ACC112 (cell line): Measurements from ENCODE around the gene OXT.
"Not testable (repeated sequence)": the region's sequence is repeated elsewhere in the genome, so short reads cannot be mapped to it uniquely, and the experiment has no call there.

ENCODE experiments used
- H2AFZ ChIP-seq: fragments of 200-600 bp; sonication (generic); one replicate; pipeline ENCODE4 v1.6.0; 2017; ENCODE audit warnings: antibody characterized with exemption, low read length; ENCODE audit not compliant: unreplicated experiment
- H3K27ac ChIP-seq: fragments of 200-600 bp; sonication (generic); 2 replicates; pipeline ENCODE4 v1.5.1; 2014; ENCODE audit warnings: low read depth, mild to moderate bottlenecking, antibody characterized with exemption, low read length, moderate library complexity
- H3K27me3 ChIP-seq: fragments of 200-600 bp; sonication (generic); 2 replicates; pipeline ENCODE4 v1.6.1; 2014; ENCODE audit warnings: mild to moderate bottlenecking, antibody characterized with exemption, low read length, moderate library complexity, mixed read lengths; ENCODE audit not compliant: insufficient read depth
- H3K36me3 ChIP-seq: fragments of 200-600 bp; sonication (generic); 2 replicates; pipeline ENCODE4 v1.6.1; 2016; ENCODE audit warnings: mild to moderate bottlenecking, antibody characterized with exemption, low read length, moderate library complexity, mixed read lengths; ENCODE audit not compliant: insufficient read depth
- H3K4me1 ChIP-seq: fragments of 200-600 bp; sonication (generic); one replicate; pipeline ENCODE4 v1.6.1; 2016; ENCODE audit warnings: low read length, mixed read lengths; ENCODE audit not compliant: insufficient read depth, unreplicated experiment, control insufficient read depth
- H3K4me3 ChIP-seq: fragments of 200-600 bp; sonication (generic); 2 replicates; pipeline ENCODE4 v1.5.1; 2014; ENCODE audit warnings: mild to moderate bottlenecking, low read depth, low read length
- H3K79me2 ChIP-seq: fragments of 200-600 bp; sonication (generic); one replicate; pipeline ENCODE4 v1.6.0; 2016; ENCODE audit warnings: low read length; ENCODE audit not compliant: control insufficient read depth, unreplicated experiment, insufficient read depth

The OXT gene

DNA sequence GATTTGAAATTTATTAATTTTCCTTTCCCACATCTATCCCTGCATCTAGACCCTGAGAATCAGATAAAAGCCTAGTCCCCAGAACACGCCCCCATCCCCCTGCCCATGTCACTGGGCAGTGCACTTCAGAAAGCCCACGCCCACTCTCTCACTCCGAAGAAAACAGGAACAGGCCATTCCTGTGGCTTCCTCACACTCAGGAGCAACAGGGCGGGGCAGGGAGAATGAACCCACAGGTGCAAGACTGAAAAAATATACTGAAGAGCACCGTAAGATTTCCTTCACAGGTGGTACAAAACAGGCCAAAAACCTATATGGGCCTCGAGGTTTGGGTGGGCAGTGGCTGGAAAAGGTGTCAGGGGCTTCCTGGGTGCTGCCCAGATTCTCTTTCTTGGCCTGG lies 3.4 kb downstream of the OXT start:
- Histone ChIP-seq H3K4me1 (no peaks in the 10 kb centered on the region), H3K27ac (no peak overlapping the region), H3K79me2 (no peaks in the 10 kb centered on the region), H3K27me3 (peaks cover 42% of the 10 kb centered on the region), H2AFZ (no peak overlapping the region), H3K36me3 (no peaks in the 10 kb centered on the region), H3K4me3 (no peak overlapping the region)

DNA sequence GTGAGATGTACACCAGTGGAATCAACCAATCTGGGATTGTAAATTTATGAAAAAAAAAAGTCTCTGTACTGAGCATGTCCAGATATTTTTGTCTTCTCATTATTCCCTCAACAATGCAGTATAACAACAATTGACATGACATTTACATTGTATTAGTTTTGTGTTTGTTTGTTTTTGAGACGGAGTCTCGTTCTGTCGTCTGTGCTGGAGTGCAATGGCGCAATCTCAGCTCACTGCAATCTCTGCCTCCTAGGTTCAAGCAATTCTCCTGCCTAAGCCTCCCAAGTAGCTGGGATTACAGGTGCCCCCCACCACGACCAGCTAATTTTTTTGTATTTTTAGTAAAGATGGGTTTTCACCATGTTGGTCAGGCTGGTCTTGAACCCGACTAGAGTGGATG lies 3.9 kb downstream of the OXT start:
- H3K4me1 ChIP-seq, H3K4me3 ChIP-seq: not testable (repeated sequence)

GRCh38 chr20:3077618-3078134 lies 6.3 kb downstream of the OXT start:
- Histone ChIP-seq H3K4me3 (no peak overlapping the region), H3K36me3 (no peaks in the 10 kb centered on the region), H3K79me2 (no peaks in the 10 kb centered on the region), H2AFZ (no peak overlapping the region), H3K27me3 (peaks cover 31% of the 10 kb centered on the region), H3K27ac (no peak overlapping the region), H3K4me1 (peaks cover 13% of the 10 kb centered on the region)

More for the DNA sequence above, 3.9 kb downstream of the OXT start:
- H3K27me3 ChIP-seq: peaks cover 42% of the 10 kb centered on the region
- not testable (repeated sequence) for H3K79me2 ChIP-seq, H3K27ac ChIP-seq, H2AFZ ChIP-seq, H3K36me3 ChIP-seq

GRCh38 chr20:3080939-3081388 lies 9.5 kb downstream of the OXT start:
- Histone ChIP-seq H3K79me2 (no peaks in the 10 kb centered on the region), H3K27ac (no peak overlapping the region), H3K27me3 (peaks cover 45% of the 10 kb centered on the region), H3K36me3 (no peaks in the 10 kb centered on the region), H3K4me1 (peaks cover 13% of the 10 kb centered on the region), H2AFZ (no peak overlapping the region), H3K4me3 (no peak overlapping the region)

DNA sequence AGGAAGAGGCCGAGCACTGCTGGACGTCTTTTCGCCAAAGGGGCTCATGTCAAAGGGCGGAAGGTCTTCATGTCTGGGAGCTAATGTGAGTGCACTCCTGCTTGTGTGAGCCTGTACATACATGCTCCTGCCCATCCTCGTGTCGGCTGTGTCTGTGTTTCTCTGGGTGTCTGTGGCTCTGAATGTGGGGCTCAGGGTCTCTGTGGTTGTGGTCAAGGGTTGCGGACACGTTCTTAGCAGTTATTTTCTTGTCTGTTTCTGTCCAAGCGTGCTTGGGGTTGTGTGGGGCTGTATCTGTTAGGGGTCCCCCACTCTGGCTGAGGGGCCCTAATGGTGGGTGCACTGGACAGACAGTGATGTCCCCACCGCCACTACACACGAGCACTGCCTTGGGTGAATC lies 10.2 kb downstream of the OXT start:
- H3K4me3 ChIP-seq: no peak overlapping the region
- no peak overlapping the region for H3K27ac ChIP-seq
- H3K36me3 ChIP-seq: no peaks in the 10 kb centered on the region
- H3K27me3 ChIP-seq: peaks cover 45% of the 10 kb centered on the region
- peaks cover 13% of the 10 kb centered on the region for H3K4me1 ChIP-seq
- H3K79me2 ChIP-seq: no peaks in the 10 kb centered on the region
- no peak overlapping the region for H2AFZ ChIP-seq

DNA sequence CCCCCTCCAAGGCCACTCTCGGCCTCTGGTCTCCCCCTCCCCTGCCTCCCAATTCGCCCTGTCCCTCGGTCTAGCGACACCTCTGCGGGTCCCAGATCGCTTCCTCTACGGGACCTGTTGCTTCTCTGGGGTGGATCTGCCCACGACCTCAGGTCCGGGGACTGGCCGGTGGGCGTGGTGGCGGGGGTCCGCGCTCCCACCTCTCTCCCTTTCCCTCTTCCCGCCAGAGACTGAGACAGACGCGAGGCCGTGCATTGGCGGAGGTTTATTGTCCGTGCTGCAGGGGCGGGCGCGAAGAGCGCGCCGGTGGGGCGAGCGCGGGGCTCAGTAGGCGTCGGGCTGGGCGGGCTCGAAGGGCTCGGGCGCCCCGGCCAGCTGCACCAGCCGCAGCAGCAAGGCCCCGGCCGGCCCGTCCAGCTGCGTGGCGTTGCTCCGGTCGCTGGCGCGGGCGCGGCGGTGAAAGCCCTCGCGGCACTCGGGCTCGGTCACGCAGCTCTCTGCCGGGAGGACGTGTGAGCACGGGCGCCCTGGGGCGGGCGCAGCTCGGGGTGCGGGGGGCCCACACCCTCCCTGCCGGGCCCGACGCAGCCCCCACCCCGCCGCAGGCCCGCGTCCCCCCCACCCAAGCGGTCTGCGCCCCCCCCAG lies 11.0 kb downstream of the OXT start:
- H3K27me3 ChIP-seq: peaks cover 44% of the 10 kb centered on the region
- no peak overlapping the region for H2AFZ ChIP-seq
- H3K4me3 ChIP-seq: no peak overlapping the region

GRCh38 chr20:3082955-3083952 lies 11.8 kb downstream of the OXT start:
- H2AFZ ChIP-seq: no peak overlapping the region
- H3K36me3 ChIP-seq: no peaks in the 10 kb centered on the region
- H3K4me3 ChIP-seq: no peak overlapping the region
- H3K27me3 ChIP-seq: peaks cover 36% of the 10 kb centered on the region
- H3K79me2 ChIP-seq: no peaks in the 10 kb centered on the region
- peaks cover 13% of the 10 kb centered on the region for H3K4me1 ChIP-seq
- no peak overlapping the region for H3K27ac ChIP-seq

More for the DNA sequence above, 11.0 kb downstream of the OXT start:
- no peaks in the 10 kb centered on the region for H3K79me2 ChIP-seq
- H3K36me3 ChIP-seq: no peaks in the 10 kb centered on the region
- peaks cover 13% of the 10 kb centered on the region for H3K4me1 ChIP-seq
- no peak overlapping the region for H3K27ac ChIP-seq

- H3K27me3 ChIP-seq: peaks cover 28% of the 10 kb centered on the region
These were observed 13.0 kb downstream of the OXT start, which contains the start of gene AVP for GRCh38 chr20:3084283-3084985. Gene AVP, minus strand, starts transcription at chr20:3084724. Its CDS starts 50 bp downstream, at chr20:3084674.

DNA sequence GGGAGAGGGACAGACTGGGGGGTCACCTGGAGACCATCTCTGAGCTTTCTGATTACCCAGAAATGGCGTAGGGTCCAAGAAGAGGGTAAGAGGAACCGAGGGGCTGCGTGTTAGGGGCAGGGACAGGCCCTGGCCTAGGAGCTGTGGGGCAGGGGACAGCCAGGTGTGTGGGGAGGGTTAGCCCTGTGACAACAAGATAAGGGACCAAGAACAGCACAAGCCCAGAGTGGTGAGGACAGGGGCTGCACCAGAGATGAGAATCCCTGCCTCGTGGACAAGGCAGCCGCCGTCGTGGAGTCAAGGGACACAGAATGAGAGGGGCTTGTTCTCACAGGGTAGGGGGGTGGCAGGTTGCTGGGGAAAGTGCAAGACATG lies 13.6 kb downstream of the OXT start:
- peaks cover 32% of the 10 kb centered on the region for H3K27me3 ChIP-seq
- H3K4me1 ChIP-seq: peaks cover 13% of the 10 kb centered on the region
- H2AFZ ChIP-seq: no peak overlapping the region
- H3K4me3 ChIP-seq: no peak overlapping the region
- H3K79me2 ChIP-seq: no peaks in the 10 kb centered on the region
- H3K36me3 ChIP-seq: no peaks in the 10 kb centered on the region
- no peak overlapping the region for H3K27ac ChIP-seq

More at GRCh38 chr20:3084283-3084985, 13.0 kb downstream of the OXT start, which contains the start of gene AVP:
- Histone ChIP-seq H2AFZ (no peak within 1 kb of the TSS), H3K4me1 (peaks cover 13% of the 10 kb centered on the region), H3K27ac (no peak within 1 kb of the TSS), H3K79me2 (no peaks in the 10 kb centered on the region), H3K4me3 (no peak within 1 kb of the TSS), H3K36me3 (no peaks in the 10 kb centered on the region)

DNA sequence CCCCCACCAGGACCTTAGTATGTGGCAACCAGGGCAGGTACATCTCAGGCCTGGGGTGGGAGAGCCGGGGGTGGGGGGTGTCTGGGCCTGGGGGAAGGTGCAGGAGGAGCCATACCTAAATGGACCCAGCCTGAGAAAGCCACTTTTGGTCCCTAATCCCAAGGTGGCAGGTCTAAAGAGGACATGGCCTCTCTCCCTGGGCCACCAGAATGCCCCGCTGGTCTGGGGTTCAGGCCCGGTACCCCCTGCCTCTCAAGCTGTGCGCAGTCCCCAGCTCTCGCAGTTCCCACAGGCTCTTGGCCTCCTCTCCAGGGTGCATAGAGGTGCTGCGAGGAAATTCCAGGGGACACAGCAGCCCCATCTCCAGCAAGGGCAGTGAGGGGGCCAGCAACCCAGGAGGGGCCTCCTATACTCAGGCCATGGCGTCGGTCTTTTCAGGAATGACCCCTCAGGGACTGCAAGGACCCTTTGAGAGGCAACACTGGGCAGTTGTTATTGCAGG lies 14.2 kb downstream of the OXT start:
- Histone ChIP-seq H3K79me2 (no peaks in the 10 kb centered on the region), H3K4me3 (no peak overlapping the region), H3K27me3 (peaks cover 38% of the 10 kb centered on the region), H3K27ac (no peak overlapping the region), H2AFZ (no peak overlapping the region), H3K36me3 (no peaks in the 10 kb centered on the region), H3K4me1 (peaks cover 11% of the 10 kb centered on the region)
